KMS-11 (cell line): ENCODE measurements around the gene CTDSPL2.
"Not testable (repeated sequence)": the region's sequence is repeated elsewhere in the genome, so short reads cannot be mapped to it uniquely, and the experiment has no call there.

Experiments
- H2AFZ ChIP-seq: fragments of 200-600 bp; sonication (generic); 2 replicates; pipeline ENCODE4 v1.6.1; 2016; ENCODE audit warnings: antibody characterized with exemption, mixed run types, low read depth
- H3K27ac ChIP-seq: fragments of 200-600 bp; sonication (generic); 2 replicates; pipeline ENCODE4 v1.6.1; 2016; ENCODE audit warnings: mild to moderate bottlenecking, mixed run types
- H3K27me3 ChIP-seq: fragments of 200-600 bp; sonication (generic); 2 replicates; pipeline ENCODE4 v1.6.1; 2017; ENCODE audit warnings: mild to moderate bottlenecking, low read depth, mixed run types, moderate library complexity; ENCODE audit not compliant: insufficient read depth
- H3K36me3 ChIP-seq: fragments of 200-600 bp; sonication (generic); 2 replicates; pipeline ENCODE4 v1.6.1; 2017; ENCODE audit warnings: mild to moderate bottlenecking, mixed run types; ENCODE audit not compliant: insufficient read depth
- H3K4me1 ChIP-seq: fragments of 200-600 bp; sonication (generic); 2 replicates; pipeline ENCODE4 v1.6.1; 2016; ENCODE audit warnings: mild to moderate bottlenecking, low read depth, mixed run types; ENCODE audit not compliant: poor library complexity, severe bottlenecking
- H3K4me2 ChIP-seq: fragments of 200-600 bp; sonication (generic); 2 replicates; pipeline ENCODE4 v1.7.0; 2016; ENCODE audit warnings: mild to moderate bottlenecking, mixed run types
- H3K4me3 ChIP-seq: fragments of 200-600 bp; sonication (generic); IDR thresholded peaks from 2 replicates; pipeline ENCODE4 v1.6.1; 2017; ENCODE audit warnings: low read depth, low read length, mixed read lengths; ENCODE audit not compliant: insufficient read depth
- H3K79me2 ChIP-seq: fragments of 200-600 bp; sonication (generic); 2 replicates; pipeline ENCODE4 v1.6.1; 2016; ENCODE audit warnings: low read depth, mixed run types; ENCODE audit not compliant: insufficient read depth
- H3K9ac ChIP-seq: fragments of 200-600 bp; sonication (generic); 2 replicates; pipeline ENCODE4 v1.6.1; 2016; ENCODE audit warnings: mild to moderate bottlenecking, mixed run types
- H4K20me1 ChIP-seq: fragments of 200-600 bp; sonication (generic); 2 replicates; pipeline ENCODE4 v1.6.1; 2016; ENCODE audit warnings: mild to moderate bottlenecking, mixed run types; ENCODE audit not compliant: insufficient read depth
- TF ChIP-seq, protein P1 (sequence below): fragments of 200-600 bp; sonication (generic); conservative IDR thresholded peaks from 2 replicates; pipeline ENCODE4 v1.6.1; 2017; ENCODE audit warnings: low read depth, mild to moderate bottlenecking, antibody characterized with exemption, low read length, moderate library complexity, mixed read lengths

Gene CTDSPL2

DNA sequence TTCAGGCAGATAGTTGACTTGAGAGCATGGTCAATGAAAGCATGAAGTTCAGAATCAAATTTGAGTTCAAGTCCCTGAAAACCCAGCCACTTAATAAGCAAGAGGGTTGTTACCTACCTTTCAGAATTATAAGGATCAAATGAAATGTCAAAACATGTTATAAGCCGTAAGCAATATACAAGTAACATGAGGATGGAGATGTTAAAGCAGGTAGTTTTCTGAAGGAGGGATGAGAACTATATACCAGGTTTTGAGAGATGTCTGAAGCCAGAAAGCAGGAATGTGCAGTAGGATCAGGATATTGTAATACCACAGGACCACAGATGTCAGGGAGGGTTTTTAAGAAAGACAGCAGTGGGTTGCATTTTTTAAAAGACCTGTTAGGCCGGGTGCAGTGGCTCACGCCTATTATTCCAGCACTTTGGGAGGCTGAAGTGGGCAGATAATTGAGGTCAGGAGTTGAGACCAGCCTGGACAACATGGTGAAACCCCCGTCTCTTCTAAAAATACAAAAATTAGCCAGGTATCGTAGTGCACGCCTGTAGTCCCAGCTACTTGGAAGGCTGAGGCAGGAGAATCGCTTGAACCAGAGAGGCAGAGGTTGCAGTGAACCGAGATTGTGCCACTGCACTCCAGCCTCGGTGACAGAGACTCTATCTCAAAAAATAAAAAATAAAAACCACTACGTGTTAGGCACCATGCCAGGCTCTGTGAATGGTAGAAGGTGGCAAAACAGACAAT is 102.6 kb downstream of the CTDSPL2 start:
- H3K27ac ChIP-seq = no peak overlapping the region

DNA sequence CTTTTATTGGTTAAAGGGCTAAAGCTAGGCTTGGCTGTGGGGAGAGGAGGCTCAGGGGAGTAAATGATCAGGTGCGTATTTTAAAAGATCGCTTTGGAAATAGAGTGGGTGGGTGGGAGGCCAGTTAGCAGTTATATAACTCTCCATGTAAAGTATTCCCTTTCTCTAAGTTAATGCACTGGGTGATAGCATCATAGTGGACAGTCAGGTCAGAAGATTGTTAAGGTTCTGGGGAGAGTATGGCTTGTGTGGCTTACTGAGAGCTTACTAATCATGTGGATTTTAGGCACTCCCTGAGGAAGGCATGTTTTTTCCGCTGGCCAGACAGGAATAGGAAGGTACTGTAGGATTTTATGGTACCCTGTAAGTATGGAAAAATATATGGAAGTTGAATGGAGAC is 103.2 kb downstream of the CTDSPL2 start:
- Histone ChIP-seq H3K4me2 (no peak overlapping the region), H3K27me3 (no peaks in the 10 kb centered on the region), H3K4me3 (no peak overlapping the region), H3K9ac (no peak overlapping the region), H3K4me1 (peaks cover 5% of the 10 kb centered on the region), H2AFZ (no peak overlapping the region), H3K27ac (no peak overlapping the region), H4K20me1 (no peaks in the 10 kb centered on the region), H3K79me2 (no peaks in the 10 kb centered on the region), H3K36me3 (no peaks in the 10 kb centered on the region)
- TF ChIP-seq, protein P1, sequence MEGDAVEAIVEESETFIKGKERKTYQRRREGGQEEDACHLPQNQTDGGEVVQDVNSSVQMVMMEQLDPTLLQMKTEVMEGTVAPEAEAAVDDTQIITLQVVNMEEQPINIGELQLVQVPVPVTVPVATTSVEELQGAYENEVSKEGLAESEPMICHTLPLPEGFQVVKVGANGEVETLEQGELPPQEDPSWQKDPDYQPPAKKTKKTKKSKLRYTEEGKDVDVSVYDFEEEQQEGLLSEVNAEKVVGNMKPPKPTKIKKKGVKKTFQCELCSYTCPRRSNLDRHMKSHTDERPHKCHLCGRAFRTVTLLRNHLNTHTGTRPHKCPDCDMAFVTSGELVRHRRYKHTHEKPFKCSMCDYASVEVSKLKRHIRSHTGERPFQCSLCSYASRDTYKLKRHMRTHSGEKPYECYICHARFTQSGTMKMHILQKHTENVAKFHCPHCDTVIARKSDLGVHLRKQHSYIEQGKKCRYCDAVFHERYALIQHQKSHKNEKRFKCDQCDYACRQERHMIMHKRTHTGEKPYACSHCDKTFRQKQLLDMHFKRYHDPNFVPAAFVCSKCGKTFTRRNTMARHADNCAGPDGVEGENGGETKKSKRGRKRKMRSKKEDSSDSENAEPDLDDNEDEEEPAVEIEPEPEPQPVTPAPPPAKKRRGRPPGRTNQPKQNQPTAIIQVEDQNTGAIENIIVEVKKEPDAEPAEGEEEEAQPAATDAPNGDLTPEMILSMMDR = no peak

More for the DNA sequence above, 102.6 kb downstream of the CTDSPL2 start:
- TF ChIP-seq, protein P1 = no peak
- H2AFZ ChIP-seq = no peak overlapping the region
- H3K4me1 ChIP-seq = no peaks in the 10 kb centered on the region
- no peaks in the 10 kb centered on the region for H3K79me2 ChIP-seq
- no peaks in the 10 kb centered on the region for H4K20me1 ChIP-seq
- H3K27me3 ChIP-seq = no peaks in the 10 kb centered on the region
- no peak overlapping the region for H3K4me3 ChIP-seq
- no peak overlapping the region for H3K4me2 ChIP-seq
- H3K36me3 ChIP-seq = no peaks in the 10 kb centered on the region
- no peak overlapping the region for H3K9ac ChIP-seq

GRCh38 chr15:44532275-44532674 is 104.8 kb downstream of the CTDSPL2 start:
- not testable (repeated sequence) for H3K4me1 ChIP-seq, H3K79me2 ChIP-seq, H3K4me2 ChIP-seq, H3K27ac ChIP-seq, H2AFZ ChIP-seq, H3K27me3 ChIP-seq, H3K36me3 ChIP-seq, H3K4me3 ChIP-seq, H4K20me1 ChIP-seq, H3K9ac ChIP-seq

- H3K4me2 ChIP-seq = no peak overlapping the region
- no peak overlapping the region for H3K9ac ChIP-seq
- TF ChIP-seq, protein P1 = peak; percentile 63
Observed at GRCh38 chr15:44532689-44533088, 105.3 kb downstream of the CTDSPL2 start.

GRCh38 chr15:44535092-44535491 is 107.7 kb downstream of the CTDSPL2 start:
- Histone ChIP-seq H4K20me1 (0 out of 2 replicates have a peak, but pooled peaks cover 3% of the 10 kb centered on the region), H3K79me2 (peaks cover 30% of the 10 kb centered on the region), H3K4me2 (no peak overlapping the region), H2AFZ (no peak overlapping the region), H3K27me3 (no peaks in the 10 kb centered on the region), H3K36me3 (peaks cover 3% of the 10 kb centered on the region; the same call in 1 of the 2 replicates), H3K9ac (no peak overlapping the region), H3K27ac (no peak overlapping the region), H3K4me3 (no peak overlapping the region), H3K4me1 (peaks cover 18% of the 10 kb centered on the region)
- TF ChIP-seq, protein P1 = no peak

More at GRCh38 chr15:44532689-44533088, 105.3 kb downstream of the CTDSPL2 start:
- Histone ChIP-seq H3K4me1 (peaks cover 6% of the 10 kb centered on the region), H3K27ac (no peak overlapping the region), H2AFZ (no peak overlapping the region), H3K4me3 (no peak overlapping the region), H4K20me1 (no peaks in the 10 kb centered on the region), H3K79me2 (peaks cover 8% of the 10 kb centered on the region), H3K27me3 (no peaks in the 10 kb centered on the region), H3K36me3 (no peaks in the 10 kb centered on the region)
